Measurements from ENCODE around the gene RIPOR3. TPM values are rescaled to one million over a fixed set of nuclear protein-coding genes. Genes with fewer than 3 reads are reported as not detected.
"Not testable (repeated sequence)": the region's sequence is repeated elsewhere in the genome, so short reads cannot be mapped to it uniquely, and the experiment has no call there.

Gene RIPOR3
- total RNA-seq, 1 donor from 2014 or later: 1.2 TPM

DNA sequence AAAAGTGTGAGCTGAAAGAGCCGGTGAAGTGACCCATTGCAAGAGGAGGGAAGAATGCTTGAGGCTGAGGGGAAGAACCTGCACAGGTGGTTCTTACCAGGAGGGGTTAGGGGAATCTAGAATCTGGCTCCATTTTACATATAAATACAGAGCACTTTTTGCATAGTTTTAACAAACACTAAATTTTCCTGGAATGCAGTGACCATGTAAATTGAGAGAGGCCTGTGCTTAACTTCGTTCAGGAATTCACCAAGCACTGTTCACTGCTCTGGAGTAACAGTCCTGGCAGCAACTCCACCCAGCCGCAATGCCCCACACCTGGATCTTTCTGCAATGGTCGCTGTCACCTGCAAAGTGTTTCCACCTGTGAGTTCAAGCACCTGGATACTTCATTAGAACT is 13.2 kb upstream of the RIPOR3 start:
- no peak for ATAC-seq

DNA sequence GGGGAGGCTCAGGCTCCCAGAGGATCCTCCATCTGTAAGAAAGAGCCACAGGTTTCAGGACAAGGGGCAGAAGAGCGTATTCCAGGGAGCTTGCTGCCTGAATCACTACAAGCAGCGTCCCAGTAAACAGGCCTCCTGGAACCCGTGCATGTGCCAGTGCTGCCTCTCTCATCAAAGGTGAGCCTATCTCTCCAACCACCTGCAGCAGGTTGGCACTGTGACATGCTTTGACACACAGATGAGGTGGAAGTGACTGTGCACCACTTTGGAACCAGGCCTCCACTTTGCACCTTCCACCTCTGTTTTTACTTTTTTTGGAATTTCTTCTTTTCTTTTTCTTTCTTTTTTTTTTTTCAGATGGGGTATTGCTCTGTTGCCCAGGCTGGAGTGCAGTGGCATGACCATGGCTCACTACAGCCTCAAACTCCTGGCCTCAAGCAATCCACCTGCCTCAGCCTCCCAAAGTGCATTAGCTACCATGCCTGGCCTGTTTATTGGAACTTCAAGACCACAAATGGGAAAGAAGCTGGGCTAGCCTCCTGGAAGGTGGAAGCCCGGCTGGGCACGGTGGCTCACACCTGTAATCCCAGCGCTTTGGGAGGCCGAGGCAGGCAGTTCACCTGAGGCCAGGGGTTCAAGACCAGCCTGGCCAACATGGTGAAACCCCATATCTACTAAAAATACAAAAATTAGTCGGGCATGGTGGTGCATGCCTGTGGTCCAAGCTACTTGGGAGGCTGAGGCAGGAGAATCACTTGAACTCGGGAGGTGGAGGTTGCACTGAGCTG is 12.5 kb upstream of the RIPOR3 start:
- not testable (repeated sequence) for ATAC-seq

DNA sequence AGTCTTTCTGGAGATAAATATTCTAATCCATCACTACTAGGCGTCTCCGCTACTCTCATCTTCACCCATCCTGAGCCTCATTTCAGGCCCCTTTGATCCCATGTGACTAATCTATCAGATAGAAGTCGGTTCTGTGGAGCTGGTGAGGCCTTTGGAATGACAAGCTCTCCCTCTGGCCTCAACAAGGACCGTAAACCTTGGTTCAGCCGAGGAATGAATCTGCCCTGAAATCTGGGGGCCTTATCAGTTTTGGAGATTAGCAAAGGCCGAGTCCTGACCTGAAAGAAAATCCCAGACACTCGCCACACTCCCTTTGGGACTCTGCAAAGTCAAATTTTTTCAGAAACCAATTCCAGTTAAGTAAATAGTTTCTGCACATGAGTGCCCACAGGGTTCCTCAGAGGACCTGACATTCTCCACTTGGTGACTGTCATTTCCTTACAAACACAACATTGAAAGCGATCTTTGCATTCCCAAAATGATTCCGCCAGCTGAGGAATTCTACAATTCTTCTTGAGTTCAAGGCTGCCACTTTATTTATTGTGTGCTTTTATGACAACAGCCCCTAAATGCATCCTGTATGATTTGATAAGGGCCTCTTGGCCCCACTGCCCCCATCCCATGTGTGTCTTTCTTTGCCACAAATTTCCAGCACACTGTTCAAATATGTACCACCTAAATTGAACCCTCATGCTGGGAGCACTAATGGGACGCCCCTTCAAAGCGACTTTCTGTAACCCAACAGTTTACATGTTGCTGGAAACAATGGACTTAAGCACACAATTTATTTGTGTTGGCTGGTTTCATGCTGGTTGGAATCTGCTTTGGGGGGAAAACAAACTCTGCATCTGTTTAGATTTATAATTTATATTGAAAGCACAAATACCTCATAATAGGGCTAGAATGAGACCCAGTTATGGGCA is 10.0 kb upstream of the RIPOR3 start:
- no peak for ATAC-seq

DNA sequence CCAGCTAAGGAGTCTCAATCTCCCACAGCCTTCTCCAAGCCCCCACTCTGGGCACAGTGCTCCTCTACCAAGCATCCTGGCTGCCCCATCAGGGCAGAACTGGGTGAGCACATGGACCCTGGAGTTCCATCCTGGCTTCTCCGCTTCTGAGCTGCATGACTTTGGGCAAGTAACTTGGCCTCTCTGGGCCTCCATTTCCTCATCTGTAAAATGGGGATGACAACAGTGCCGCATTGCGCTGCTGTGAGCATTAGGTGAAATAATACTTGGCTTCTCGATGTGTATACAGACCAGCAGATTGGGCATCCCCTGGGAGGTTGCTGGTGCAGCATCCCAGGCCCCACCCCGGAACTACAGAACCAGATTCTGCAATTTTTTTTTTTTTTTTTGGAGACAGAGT is 8.3 kb upstream of the RIPOR3 start:
- no peak for ATAC-seq

DNA sequence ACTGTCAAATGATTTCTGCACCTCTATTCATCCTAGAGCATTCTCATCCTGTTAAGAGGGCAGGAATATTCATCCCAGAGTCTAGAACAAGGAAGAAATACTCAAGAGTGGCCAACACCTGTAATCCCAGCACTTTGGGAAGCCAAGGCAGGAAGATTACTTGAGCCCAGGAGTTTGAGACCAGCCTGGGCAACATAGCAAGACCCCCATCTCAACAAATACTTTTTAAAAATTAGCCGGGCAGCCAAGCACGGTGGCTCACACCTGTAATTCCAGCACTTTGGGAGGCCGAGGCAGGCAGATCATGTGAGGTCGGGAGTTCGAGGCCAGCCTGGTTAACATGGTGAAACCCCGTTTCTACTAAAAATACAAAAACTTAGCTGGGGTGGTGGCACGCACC is 6.9 kb upstream of the RIPOR3 start:
- not testable (repeated sequence) for ATAC-seq

DNA sequence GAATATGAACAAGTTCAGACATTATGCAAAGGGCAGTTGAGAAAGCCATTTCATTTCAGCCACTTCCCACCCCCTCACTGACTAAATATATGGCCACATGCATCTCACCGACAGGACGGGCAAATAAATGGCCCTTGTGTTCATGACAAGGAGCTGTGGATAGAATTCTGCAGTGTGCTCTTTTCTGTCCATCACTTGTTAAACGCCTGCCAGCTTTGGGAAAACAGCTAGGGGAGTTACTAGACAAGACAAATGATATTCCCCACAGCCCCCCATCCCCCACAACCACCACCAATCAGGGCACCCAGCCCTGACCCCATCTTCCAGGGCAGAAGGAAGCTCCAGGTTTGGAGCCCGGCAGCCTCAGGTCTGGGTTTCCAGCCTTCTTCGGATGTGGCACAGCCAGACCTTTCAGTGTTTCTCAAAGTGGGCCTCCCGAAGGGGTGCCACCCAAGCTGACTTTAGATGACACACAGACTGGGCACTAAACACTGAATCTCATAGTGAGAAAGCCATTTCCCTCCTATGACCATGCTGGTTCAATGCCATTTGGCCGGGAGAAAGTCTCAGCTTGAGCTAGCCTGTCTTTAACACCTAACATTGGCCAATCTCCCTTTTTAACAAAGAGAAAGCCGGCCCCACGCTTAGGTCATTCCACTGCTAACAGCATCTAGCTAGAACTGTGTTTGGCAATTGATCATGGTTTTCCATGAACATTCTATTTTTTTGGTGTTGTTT is 4.0 kb upstream of the RIPOR3 start:
- no peak for ATAC-seq

DNA sequence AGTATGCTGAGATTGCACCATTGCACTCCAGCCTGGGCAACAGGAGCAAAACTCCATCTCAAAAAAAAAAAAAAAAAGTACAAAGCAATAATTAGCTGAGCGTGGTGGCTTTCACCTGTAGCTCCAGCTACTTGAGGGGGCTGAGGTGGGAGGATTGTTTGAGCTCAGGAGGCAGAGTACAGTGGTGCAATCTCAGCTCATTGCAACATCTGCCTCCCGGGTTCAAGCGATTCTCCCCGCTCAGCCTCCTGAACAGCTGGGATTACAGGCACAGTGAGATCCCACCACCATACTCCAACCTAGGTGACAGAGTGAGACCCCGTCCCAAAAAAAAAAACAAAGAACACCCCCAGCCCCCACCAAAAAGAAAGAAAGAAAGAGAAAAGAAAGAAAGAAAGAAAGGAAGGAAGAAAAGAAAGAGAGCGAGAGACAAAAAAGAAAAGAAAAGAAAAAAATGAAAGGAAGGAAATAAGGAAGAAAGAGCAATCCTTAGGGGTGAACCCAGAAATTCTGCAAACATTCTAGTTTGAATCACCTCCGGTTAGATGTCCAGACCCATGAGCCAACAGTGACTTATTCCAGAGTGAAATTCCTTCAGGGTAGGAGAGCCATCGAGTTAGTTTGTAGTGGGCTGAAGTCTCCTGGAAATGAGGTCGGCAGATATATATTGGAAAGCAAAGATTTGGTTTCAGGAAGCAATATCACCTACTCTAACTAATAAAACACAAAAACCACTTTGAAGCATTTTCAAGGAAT is 3.2 kb upstream of the RIPOR3 start:
- ATAC-seq: no peak

DNA sequence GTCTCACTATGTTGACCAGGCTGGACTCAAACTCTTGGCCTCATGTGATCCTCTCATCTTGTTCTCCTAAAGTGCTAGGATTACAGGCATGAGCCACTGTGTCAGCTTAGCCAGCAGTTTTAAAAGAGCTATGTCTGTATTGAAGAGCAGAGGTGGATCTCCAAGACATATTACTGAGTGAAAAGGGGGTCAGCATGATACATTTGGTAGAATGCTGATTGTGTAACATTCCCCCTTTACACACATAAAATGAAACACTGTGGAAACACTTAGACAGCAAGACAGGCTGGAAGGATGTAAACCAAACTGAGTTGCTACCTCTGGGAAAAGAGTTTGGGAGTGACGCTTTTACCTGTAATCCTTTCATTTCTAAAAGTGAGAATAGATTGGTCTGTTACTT is 1.7 kb upstream of the RIPOR3 start:
- no peak for ATAC-seq

DNA sequence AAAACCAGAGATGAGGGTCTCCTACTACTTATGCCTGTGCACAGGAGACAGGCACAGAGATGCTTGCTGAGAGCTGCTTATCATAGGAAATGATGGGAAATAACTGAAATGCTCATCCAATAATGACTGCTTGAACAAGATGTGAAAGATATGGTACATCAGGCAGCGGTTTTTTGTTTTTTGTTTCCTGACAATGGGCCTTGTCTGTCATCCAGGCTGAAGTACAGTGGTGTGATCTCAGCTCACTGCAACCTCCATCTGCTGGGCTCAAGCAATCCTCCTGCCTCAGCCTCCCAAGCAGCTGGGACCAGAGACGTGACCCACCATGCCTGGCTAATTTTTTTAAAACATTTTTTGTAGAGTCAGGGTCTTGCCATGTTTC is 1.2 kb upstream of the RIPOR3 start:
- ATAC-seq: no peak

DNA sequence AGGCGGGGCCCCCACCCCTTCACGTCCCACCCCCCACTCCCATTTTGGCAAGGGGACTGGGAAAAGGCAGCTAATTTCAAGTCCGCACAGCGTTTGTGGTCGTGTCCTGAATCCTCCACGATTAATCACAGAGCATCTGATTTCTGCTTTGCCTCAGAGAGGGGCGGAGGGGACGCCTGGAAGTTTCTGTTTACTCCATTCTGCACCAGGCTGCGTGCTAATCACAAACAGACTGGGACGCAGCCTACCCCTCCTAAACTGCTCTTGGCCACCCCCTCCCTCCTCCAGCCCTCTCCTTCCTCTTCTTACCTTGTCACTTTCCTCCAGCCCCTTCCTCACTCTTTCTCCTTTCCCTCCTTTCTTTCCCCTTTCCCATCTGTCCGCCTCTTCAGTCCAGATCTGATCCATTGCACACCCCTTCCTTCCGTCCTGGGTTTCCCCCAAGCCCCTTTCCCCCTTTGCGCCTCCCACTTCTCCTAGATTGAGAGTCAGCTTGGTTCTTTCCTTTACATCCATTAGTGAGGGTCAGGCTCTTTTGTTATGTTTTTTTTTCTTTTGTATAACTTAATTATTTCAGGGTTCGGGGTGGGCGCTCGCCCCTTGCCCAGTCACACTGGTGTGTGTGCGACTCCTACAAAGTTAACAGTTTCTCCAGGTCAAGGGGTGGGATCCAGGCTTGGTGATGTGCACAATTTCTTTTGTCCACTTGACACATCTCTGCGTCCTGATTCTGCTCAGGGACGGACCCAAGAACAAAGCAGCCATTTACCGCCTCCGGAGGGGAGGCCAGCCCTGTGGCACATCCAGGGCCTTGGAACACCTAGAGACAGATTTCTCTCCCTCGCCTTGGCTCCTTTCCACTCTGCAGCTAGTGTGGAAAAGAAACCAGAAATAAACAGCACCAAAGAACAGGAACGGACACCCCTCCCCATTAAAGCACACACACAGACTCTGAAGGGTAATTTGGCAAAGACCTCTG is 520 bp upstream of the RIPOR3 start:
- ATAC-seq: no peak

DNA sequence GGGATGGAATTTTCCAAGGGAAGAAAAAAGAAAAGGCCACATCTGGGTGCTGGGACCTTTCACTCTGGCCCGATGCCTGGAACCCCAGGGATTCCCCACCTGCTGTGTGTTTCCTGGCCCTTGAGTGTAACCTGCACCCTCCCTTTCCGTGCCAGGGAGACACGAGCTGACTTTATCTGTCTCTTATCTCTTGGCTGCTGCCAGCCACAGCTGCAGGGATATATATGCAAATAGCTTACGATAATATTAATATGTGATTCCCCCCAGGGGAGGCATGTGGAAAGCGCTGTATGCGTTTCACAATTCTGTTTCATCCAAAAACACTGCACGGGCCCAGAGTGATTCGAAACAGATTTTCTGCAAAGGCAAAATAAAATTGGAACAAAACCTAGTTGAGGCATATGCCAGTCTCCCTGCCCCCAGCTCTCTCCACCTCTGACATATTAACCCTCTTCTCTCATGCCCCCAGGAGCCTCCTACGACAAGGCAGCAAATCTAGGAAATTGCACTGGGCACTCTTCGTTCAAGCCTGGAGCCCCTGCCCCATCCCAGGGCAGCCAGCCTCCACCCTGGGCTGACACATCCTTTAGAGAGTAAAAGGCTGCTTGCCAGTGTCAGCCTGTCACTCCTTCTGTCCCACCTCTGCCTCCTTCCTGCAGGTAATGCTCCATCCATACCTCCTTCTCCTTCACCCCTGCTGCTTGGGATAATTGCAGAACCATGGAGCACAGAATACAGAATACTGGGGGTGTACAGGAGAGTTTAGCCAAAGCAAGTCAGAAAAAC is 1.3 kb downstream of the RIPOR3 start:
- ATAC-seq: no peak

DNA sequence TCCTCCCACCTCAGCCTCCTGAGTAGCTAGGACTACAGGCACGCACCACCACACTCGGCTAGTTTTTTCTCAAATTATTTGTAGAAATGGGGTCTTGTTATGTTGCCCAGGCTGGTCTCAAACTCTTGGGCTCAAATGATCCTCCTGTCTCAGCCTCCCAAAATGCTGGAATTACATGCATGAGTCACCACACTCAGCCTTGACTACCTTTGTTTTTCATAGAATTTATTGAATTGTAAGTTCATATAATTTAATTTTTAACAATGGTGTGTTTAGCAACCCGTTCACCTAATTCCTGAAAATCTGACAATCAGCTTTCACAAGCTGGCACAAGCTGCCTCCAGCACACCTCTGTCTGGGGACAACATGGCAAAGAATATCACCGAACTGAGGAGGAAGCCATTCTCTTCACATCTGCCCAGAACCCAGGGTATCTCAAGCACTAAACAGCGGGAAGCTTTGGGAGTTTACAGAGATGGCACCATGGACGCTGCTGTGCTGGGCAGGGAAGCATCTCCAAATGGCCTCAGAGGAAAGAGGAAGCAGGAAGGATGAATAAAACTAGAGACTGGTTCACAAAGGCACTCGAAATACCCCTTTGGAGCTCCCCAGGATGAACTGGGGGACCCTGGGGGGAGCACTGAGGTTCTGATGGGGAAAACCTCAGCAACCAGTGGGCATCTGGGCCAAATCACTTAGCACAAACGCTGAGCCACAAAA is 2.9 kb downstream of the RIPOR3 start:
- ATAC-seq: no peak

DNA sequence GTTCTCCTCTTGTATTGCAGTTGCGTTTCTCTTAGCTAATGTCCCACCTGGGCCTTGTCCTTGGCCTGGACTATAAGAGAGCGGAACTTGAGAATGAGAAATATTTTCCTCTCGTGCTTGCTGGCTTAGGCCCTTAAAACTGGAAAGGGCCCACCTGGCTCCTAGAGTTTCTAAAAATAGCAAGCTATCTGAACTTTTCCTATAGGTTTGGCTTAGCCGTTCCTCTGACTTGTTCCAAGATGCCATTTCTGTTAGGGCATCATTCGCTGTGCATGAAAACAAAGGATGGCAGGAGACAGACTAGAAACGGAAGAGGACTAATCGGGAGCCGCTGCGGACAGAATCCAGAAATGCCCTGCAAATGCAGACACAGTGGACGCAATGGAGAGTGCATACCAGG is 4.5 kb downstream of the RIPOR3 start:
- no peak for ATAC-seq

DNA sequence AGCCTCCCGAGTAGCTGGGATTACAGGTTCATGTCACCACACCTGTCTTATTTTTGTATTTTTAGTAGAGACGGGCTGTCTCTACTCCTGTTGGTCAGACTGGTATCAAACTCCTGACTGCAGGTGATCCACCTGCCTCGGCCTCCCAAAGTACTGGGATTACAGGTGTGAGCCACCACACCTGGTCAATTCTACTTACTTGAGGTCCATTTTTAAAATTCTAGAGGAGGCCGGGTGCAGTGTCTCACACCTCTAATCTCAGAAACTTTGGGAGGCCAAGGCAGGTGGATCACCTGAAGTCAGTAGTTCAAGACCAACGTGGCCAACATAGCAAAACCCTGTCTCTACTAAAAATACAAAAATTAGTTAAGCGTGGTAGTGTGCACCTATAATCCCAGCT is 7.8 kb downstream of the RIPOR3 start:
- ATAC-seq: no peak

DNA sequence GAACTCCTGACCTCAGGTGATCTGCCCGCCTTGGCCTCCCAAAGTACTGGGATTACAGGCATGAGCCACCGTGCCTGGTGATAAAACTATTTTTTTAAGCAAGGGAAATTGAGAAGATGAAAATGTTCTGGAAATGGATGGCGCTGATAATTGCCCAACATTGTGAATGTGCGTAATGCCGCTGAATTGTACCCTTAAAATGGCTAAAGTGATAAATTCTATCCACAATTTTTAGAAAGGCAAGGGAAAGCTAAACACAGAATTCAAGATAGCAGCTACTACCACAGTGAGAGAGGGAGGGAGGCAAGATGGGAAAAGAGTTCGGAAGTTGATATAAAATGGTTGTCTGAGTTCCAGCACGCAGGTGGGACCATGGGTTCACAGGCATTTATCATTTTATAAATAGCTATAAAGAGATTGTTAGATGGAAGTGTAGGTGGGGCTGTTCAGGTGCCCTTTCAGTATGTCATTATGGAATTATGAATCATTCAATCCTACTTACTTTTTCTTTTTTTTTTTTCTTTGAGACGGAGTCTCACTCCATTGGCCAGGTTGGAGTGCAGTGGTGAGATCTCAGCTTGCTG is 8.3 kb downstream of the RIPOR3 start:
- ATAC-seq: no peak

DNA sequence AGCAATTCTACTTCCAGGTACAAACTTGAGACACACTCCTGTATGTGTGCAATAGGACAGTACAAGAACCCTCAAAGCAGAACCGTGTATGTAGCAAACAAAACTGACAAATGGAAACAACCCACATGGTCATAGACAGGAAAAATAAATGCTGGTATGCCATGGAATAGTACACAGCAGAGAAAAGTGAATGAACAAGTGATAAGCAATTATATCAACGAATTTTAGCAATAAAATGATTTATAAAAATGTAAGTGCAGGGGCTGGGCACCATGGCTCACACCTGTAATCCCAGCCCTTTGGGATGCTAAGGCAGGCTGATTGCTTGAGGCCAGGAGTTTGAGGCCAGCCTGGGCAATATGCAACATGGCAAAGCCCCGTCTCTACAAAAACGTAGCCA is 9.3 kb downstream of the RIPOR3 start:
- no peak for ATAC-seq

DNA sequence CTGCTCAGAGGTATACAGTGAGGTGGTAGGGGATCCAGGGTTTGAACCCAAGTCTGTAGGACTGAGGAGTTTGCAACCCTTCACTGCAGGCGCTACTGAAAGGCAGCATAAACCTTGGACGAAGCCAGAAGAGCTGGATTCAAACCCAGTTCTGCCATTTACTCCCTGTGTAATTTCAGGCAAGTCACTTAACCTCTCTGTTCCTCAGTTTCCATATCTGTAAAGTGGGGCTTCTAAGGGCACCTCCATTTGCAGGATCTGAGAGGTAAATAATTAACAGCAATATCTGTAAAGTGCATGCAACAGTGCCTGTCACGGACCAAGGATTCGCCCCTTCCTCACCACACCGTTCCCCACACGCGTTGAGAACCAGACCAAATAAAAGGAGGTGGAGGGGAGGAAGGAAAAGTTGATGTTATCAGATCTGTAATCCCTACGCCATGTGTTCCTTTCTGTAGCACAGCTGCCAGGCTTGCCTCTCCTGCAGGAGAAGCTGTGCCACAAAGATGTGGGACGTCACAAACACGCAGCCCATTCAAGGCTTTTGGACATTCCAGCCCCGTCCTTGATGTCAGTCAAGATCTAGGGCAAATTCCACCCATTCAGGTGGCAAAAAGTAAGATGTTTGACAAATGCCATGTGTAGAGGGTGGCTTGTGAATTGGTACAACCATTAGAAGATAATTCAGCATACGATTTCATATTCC is 9.8 kb downstream of the RIPOR3 start:
- ATAC-seq: no peak

DNA sequence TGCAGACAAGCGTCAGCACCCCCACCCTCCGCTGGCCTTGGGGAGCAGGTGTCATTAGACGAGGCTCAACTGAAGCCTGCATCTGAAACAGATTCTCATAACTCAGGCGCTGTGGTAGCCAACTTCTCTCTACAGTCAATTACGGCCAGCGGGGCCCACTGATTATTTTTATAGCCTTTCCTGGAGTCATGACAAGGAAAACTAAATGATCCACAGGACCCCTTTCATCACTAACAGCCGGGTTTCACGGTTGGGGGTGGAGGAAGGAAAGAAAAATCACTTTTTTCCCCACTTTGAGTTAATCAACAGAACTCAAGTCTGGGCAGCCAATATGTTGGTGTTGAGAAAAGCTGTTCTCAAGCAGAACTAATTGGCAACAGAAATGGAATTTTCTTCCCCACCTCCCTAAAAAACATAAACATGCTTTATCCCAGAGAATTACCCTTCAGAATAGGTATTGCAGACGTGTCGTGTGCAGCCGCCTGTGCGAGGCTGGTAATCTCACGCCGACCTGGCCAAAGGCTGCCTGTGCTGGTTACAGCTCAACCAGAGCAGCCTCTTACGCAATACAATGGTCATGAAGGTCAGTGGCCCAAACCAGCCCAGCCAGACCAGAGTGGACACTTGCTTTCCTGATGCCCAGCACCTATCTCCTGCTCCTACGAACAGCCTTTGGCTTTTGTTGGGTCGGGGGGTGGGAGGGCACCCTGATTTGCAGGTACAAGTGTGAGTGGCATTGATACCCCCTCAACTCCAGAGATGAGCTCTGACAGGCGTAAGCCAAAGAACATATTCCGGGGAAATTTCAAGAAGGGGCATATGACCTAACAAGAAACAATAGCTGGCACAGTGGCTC is 11.0 kb downstream of the RIPOR3 start:
- no peak for ATAC-seq
